HepG2 (cell line): ENCODE measurements around the gene YWHAQ. TPM values are rescaled to one million over a fixed set of nuclear protein-coding genes. Genes with fewer than 3 reads are reported as not detected.

Source experiments
- ATAC-seq: fragments of 200-7000 bp; cut with Tn5 transposase; 3 replicates; pipeline ENCODE4 v1.9.1; 2020; ENCODE audit warnings: mild to moderate bottlenecking, moderate library complexity
- BruUV-seq: library from RNA; stranded (reverse); fragments of 400-500 nt; replicated peaks from 2 replicates; lab custom pipeline; 2021; lab: Mats Ljungman, UMichigan
- CTCF ChIA-PET: fragments of 300-600 bp; formaldehyde crosslinking; extraction: SDS; loops from one replicate; lab custom pipeline; 2021; ENCODE audit warnings: low total read pairs, inconsistent platforms, low intra/inter-chr PET ratio; lab: Yijun Ruan, JAX
- POLR2A ChIA-PET: fragments of 350-600 bp; sonication (Branson Sonifier 250); formaldehyde crosslinking; loops from one replicate; lab custom pipeline; 2020; ENCODE audit warnings: antibody characterized with exemption, inconsistent platforms; lab: Yijun Ruan, JAX
- DNase-seq: peaks from one replicate; pipeline ENCODE4 v3.0.0-alpha.2; 2015; ENCODE audit warnings: low spot score
- FAIRE-seq: peaks from 3 replicates; lab custom pipeline; 2011; peaks lifted over from hg19 to GRCh38; lab: Jason Lieb, UNC
- H2AFZ ChIP-seq: one replicate; pipeline ENCODE4 v1.6.1; 2011; ENCODE audit warnings: low read length, inconsistent platforms
- H3K27ac ChIP-seq: fragments of 300-600 bp; 3 replicates; pipeline ENCODE4 v1.8.0; 2011; ENCODE audit warnings: mixed run types, mild to moderate bottlenecking, mixed read lengths, low read length, inconsistent platforms; ENCODE audit not compliant: insufficient read depth; ENCODE audit errors: extremely low read length
- H3K27me3 ChIP-seq, 2 experiments: fragments of 200-600 bp in 1 of 2; 2 replicates in 1 of 2; 3 replicates in 1 of 2; pipeline versions ENCODE4 v1.6.0 to v1.8.0; 2011; ENCODE audit warnings: low read length in 2 of 2, mild to moderate bottlenecking in 2 of 2, moderate library complexity in 2 of 2, inconsistent platforms in 1 of 2; ENCODE audit not compliant: insufficient read depth in 2 of 2, control insufficient read depth in 1 of 2
- H3K36me3 ChIP-seq, 2 experiments: fragments of 200-600 bp in 1 of 2; replicated peaks in 1 of 2; 2 replicates in 1 of 2; 3 replicates in 1 of 2; pipeline versions ENCODE4 v1.5.1 to v1.8.0; 2011; ENCODE audit warnings: low read length in 2 of 2, inconsistent platforms in 1 of 2; ENCODE audit not compliant: insufficient read depth in 2 of 2, control insufficient read depth in 1 of 2
- H3K4me1 ChIP-seq: 2 replicates; pipeline ENCODE4 v1.5.1; 2012; ENCODE audit warnings: low read length, inconsistent platforms; ENCODE audit not compliant: insufficient read depth
- H3K4me2 ChIP-seq: 2 replicates; pipeline ENCODE4 v1.6.0; 2011; ENCODE audit warnings: low read depth, low read length, inconsistent platforms
- H3K4me3 ChIP-seq, 3 experiments: fragments of 200-600 bp in 1 of 3; sonication (generic), shearing (Covaris generic) in 1 of 3; replicated peaks in 1 of 3; 2 replicates each; pipeline ENCODE4 v1.5.1; 2011 to 2016; ENCODE audit warnings: low read length in 3 of 3, inconsistent platforms in 2 of 3, low read depth in 2 of 3, mild to moderate bottlenecking in 2 of 3, control low read depth in 1 of 3, mixed read lengths in 1 of 3; ENCODE audit not compliant: insufficient read depth in 1 of 3
- H3K79me2 ChIP-seq: one replicate; pipeline ENCODE4 v1.6.1; 2011; ENCODE audit warnings: low read length, inconsistent platforms; ENCODE audit not compliant: insufficient read depth
- H3K9ac ChIP-seq: 2 replicates; pipeline ENCODE4 v1.6.0; 2011; ENCODE audit warnings: mild to moderate bottlenecking, low read depth, low read length, inconsistent platforms; ENCODE audit not compliant: insufficient read depth
- H3K9me3 ChIP-seq: 2 replicates; pipeline ENCODE4 v1.5.1; 2012; ENCODE audit warnings: mild to moderate bottlenecking, low read length
- H4K20me1 ChIP-seq: 2 replicates; pipeline ENCODE4 v1.6.0; 2011; ENCODE audit warnings: inconsistent platforms, mild to moderate bottlenecking, low read length, moderate library complexity; ENCODE audit not compliant: insufficient read depth
- EED ChIP-seq: sonication (generic); formaldehyde crosslinking; IDR thresholded peaks from 2 replicates; pipeline ENCODE4 v1.5.0; 2020; ENCODE audit warnings: mild to moderate bottlenecking, missing genetic modification reagents
- ISL2 ChIP-seq: sonication (generic); formaldehyde crosslinking; IDR thresholded peaks from 2 replicates; pipeline ENCODE4 v1.5.0; 2020; ENCODE audit warnings: missing genetic modification reagents
- KLF12 ChIP-seq: sonication (generic); formaldehyde crosslinking; IDR thresholded peaks from 2 replicates; pipeline ENCODE4 v1.4.0; 2020; ENCODE audit warnings: missing genetic modification reagents, borderline replicate concordance
- MATR3 ChIP-seq: sonication (generic); formaldehyde crosslinking; IDR thresholded peaks from 2 replicates; pipeline ENCODE4 v1.4.0; 2020; ENCODE audit warnings: missing genetic modification reagents
- MXD4 ChIP-seq: IDR thresholded peaks from 2 replicates; pipeline ENCODE4 v1.6.1; 2016; ENCODE audit warnings: mild to moderate bottlenecking, missing biosample characterization, missing genetic modification reagents
- SCMH1 ChIP-seq: sonication (generic); formaldehyde crosslinking; IDR thresholded peaks from 2 replicates; pipeline ENCODE4 v1.9.0; 2021; ENCODE audit warnings: missing genetic modification reagents, mild to moderate bottlenecking, borderline replicate concordance
- TEF ChIP-seq: sonication (generic); formaldehyde crosslinking; IDR thresholded peaks from 2 replicates; pipeline ENCODE4 v1.5.0; 2020; ENCODE audit warnings: missing genetic modification reagents
- U2AF2 ChIP-seq: fragments of 200-400 bp; formaldehyde crosslinking; IDR thresholded peaks from 2 replicates; pipeline ENCODE4 v1.6.1; 2017; ENCODE audit warnings: low read depth, mild to moderate bottlenecking, low read length
- ZNF225 ChIP-seq: sonication (generic); formaldehyde crosslinking; IDR thresholded peaks from 2 replicates; pipeline ENCODE4 v1.4.0; 2020; ENCODE audit warnings: mild to moderate bottlenecking, missing genetic modification reagents
- ZNF350 ChIP-seq: sonication (generic); formaldehyde crosslinking; IDR thresholded peaks from 2 replicates; pipeline ENCODE4 v1.4.0; 2020; ENCODE audit warnings: mild to moderate bottlenecking, low read depth, missing genetic modification reagents, borderline replicate concordance
- ZNF572 ChIP-seq: sonication (generic); formaldehyde crosslinking; IDR thresholded peaks from 2 replicates; pipeline ENCODE4 v1.5.1; 2020; ENCODE audit warnings: mild to moderate bottlenecking, missing genetic modification reagents
- ZNF598 ChIP-seq: sonication (generic); formaldehyde crosslinking; IDR thresholded peaks from 2 replicates; pipeline ENCODE4 v1.5.1; 2020; ENCODE audit warnings: mild to moderate bottlenecking, missing genetic modification reagents, borderline replicate concordance
- ZNF740 ChIP-seq: sonication (generic); formaldehyde crosslinking; IDR thresholded peaks from 2 replicates; pipeline ENCODE4 v1.4.0; 2020; ENCODE audit warnings: missing genetic modification reagents
- ZNF781 ChIP-seq: sonication (generic); formaldehyde crosslinking; IDR thresholded peaks from 2 replicates; pipeline ENCODE4 v1.5.1; 2020; ENCODE audit warnings: borderline replicate concordance, mild to moderate bottlenecking, missing genetic modification reagents; ENCODE audit errors: not compliant biosample characterization
- ZNF839 ChIP-seq: sonication (generic); formaldehyde crosslinking; IDR thresholded peaks from 2 replicates; pipeline ENCODE4 v1.4.0; 2020; ENCODE audit warnings: missing genetic modification reagents, mild to moderate bottlenecking, borderline replicate concordance
- WGBS: methylation state at CpG from one replicate; pipeline ENCODE4 v1.1.6; 2017; ENCODE audit warnings: low lambda C conversion rate; 5-methylcytosine and 5-hydroxymethylcytosine counted together
- in situ Hi-C: cut with HindIII; loops from 2 replicates; pipeline ENCODE4 v1.10.0; 2017; ENCODE audit warnings: low pct_unique_long_range_greater_than_20kb; ENCODE audit not compliant: extremely low pct_ligation_motif_present
- intact Hi-C: fragments of 100-400 bp; cut with micrococcal nuclease; formaldehyde crosslinking; loops from one replicate; pipeline ENCODE4 v1.10.0; 2022; ENCODE audit not compliant: unreplicated experiment
- polyA plus RNA-seq, 8 experiments: library from polyadenylated mRNA; depleted of rRNA in 3 of 8; stranded (reverse) in 7 of 8; unstranded in 1 of 8; fragments of >200 nt; fragmentation: Illumina TruSeq in 4 of 8; extraction: Trizol in 4 of 8; gene quantifications; 2 replicates each; pipeline versions ENCODE4 v1.2.1 to v1.2.3, GENCODE V29; 2011 to 2016; ENCODE audit warnings: low read depth in 4 of 8, missing spikeins in 1 of 8, mixed read lengths in 1 of 8; ENCODE audit not compliant: insufficient read depth in 1 of 8
- total RNA-seq, 5 experiments: library from RNA; depleted of rRNA; stranded (reverse); fragments of >200 nt; fragmentation: Illumina TruSeq; extraction: Trizol; gene quantifications; 2 replicates each; pipeline ENCODE4 v1.2.3, GENCODE V29; 2016; ENCODE audit warnings: low read depth in 1 of 5

The YWHAQ gene
- total and polyA plus RNA-seq, 2 of the 13 experiments (the other 11 are each of a cell fraction or from before 2014, with no cell fraction given): 160 to 304 TPM

- TF ChIP-seq EED (CRISPR knock-in tag): no peak
- TF ChIP-seq MATR3 (CRISPR knock-in tag): no peak
- TF ChIP-seq, all 625 proteins: peak for 0
These were observed 33.6 kb upstream of the YWHAQ start (continued) for GRCh38 chr2:9664365-9664764.

GRCh38 chr2:9663008-9663879 lies 32.4 kb upstream of the YWHAQ start:
- Histone ChIP-seq H3K4me1 (no peaks in the 10 kb centered on the region), H3K4me2 (no peak overlapping the region)
- DNase-seq (no peak), FAIRE-seq (no peak), ATAC-seq (no peak)
- TF ChIP-seq MXD4 (CRISPR knock-in tag) (no peak), ZNF350 (CRISPR knock-in tag) (no peak), SCMH1 (CRISPR knock-in tag) (no peak), ZNF781 (no peak), U2AF2 (no peak), ZNF839 (CRISPR knock-in tag) (no peak), KLF12 (CRISPR knock-in tag) (no peak), ZNF572 (CRISPR knock-in tag) (no peak), ISL2 (CRISPR knock-in tag) (no peak), TEF (CRISPR knock-in tag) (no peak), ZNF740 (CRISPR knock-in tag) (no peak), ZNF598 (CRISPR knock-in tag) (no peak), ZNF225 (CRISPR knock-in tag) (no peak)
- TF ChIP-seq, all 625 proteins: peak for 0
- CTCF ChIA-PET: no interaction called here
- no peaks in the 10 kb centered on the region for H3K36me3 ChIP-seq
- H3K9me3 ChIP-seq: no peaks in the 10 kb centered on the region
- no peak overlapping the region for H3K9ac ChIP-seq
- no peak overlapping the region for H3K4me3 ChIP-seq
- H3K27ac ChIP-seq: no peak overlapping the region
- no peaks in the 10 kb centered on the region for H4K20me1 ChIP-seq
- intact Hi-C loops: no loop called here
- in situ Hi-C loops: no loop called here
- WGBS: 19% methylated on average over 7 of the region's 7 CpGs
- H3K27me3 ChIP-seq: peaks cover 3 to 30% of the 10 kb centered on the region in 2 experiments; a peak in 2 of 5 replicates
- BruUV-seq: no TSS peak
- POLR2A ChIA-PET: no interaction called here
- no peak overlapping the region for H2AFZ ChIP-seq
- H3K79me2 ChIP-seq: no peaks in the 10 kb centered on the region
